Skeletal muscle cell (primary cell): ENCODE measurements around the gene PSME2.

ENCODE experiments used
- DNase-seq: peaks from one replicate; pipeline ENCODE4 v3.0.0-alpha.2; 2010; ENCODE audit warnings: low read depth
- H3K4me3 ChIP-seq: 2 replicates; pipeline ENCODE4 v1.5.1; 2011; ENCODE audit warnings: low read depth, mild to moderate bottlenecking, control low read depth, low read length, moderate library complexity

PSME2 gene

GRCh38 chr14:24100982-24101494, 45.4 kb downstream of the PSME2 start:
- no peak overlapping the region for H3K4me3 ChIP-seq
- DNase-seq: no peak

- no peak overlapping the region for H3K4me3 ChIP-seq
- no peak for DNase-seq
These were observed 46.0 kb downstream of the PSME2 start for GRCh38 chr14:24100197-24100981.

GRCh38 chr14:24098927-24099813, 47.2 kb downstream of the PSME2 start:
- no peak overlapping the region for H3K4me3 ChIP-seq
- no peak for DNase-seq

GRCh38 chr14:24098229-24098926, 48.0 kb downstream of the PSME2 start:
- no peak for DNase-seq
- no peak overlapping the region for H3K4me3 ChIP-seq

- H3K4me3 ChIP-seq: no peak overlapping the region
- no peak for DNase-seq
These were observed 49.7 kb downstream of the PSME2 start for GRCh38 chr14:24096545-24097181.

- H3K4me3 ChIP-seq: peak overlapping the region; percentile 65
- no peak for DNase-seq
These were observed 50.9 kb downstream of the PSME2 start for GRCh38 chr14:24095271-24096068.

GRCh38 chr14:24094841-24095270, 51.6 kb downstream of the PSME2 start:
- peak overlapping the region; percentile 65 for H3K4me3 ChIP-seq
- no peak for DNase-seq

- peak; percentile 57 for DNase-seq
These were observed 52.2 kb downstream of the PSME2 start, which contains the start of gene PCK2 for GRCh38 chr14:24093901-24094840. PCK2 (plus strand) TSS chr14:24094311; CDS start chr14:24094406, 95 bp downstream.

More at GRCh38 chr14:24093901-24094840, 52.2 kb downstream of the PSME2 start, which contains the start of gene PCK2:
- H3K4me3 ChIP-seq: peak within 1 kb of the TSS; percentile 65
